K562 (cell line): ENCODE measurements around the gene PFN3. TPM values are rescaled to one million over a fixed set of nuclear protein-coding genes. Genes with fewer than 3 reads are reported as not detected.

Experiments
- ATAC-seq: fragments of 200-7000 bp; cut with Tn5 transposase; 3 replicates; pipeline ENCODE4 v1.9.1; 2020; ENCODE audit warnings: moderate library complexity
- BruUV-seq: library from RNA; stranded (reverse); fragments of 400-500 nt; replicated peaks from 2 replicates; lab custom pipeline; 2021; lab: Mats Ljungman, UMichigan
- CTCF ChIA-PET: fragments of 300-600 bp; formaldehyde crosslinking; extraction: SDS; loops from one replicate; lab custom pipeline; 2021; ENCODE audit warnings: low intra/inter-chr PET ratio; lab: Yijun Ruan, JAX
- POLR2A ChIA-PET: fragments of 300-600, 350-650 bp; sonication (Branson Sonifier 250); formaldehyde crosslinking; extraction: SDS; loops from one replicate; lab custom pipeline; 2021; ENCODE audit warnings: antibody characterized with exemption, inconsistent platforms; lab: Yijun Ruan, JAX
- DNase-seq, 4 experiments: peaks; one replicate each; pipeline versions ENCODE4 v3.0.0 to v3.0.0-alpha.2; 2011 to 2018; ENCODE audit warnings: low spot score in 3 of 4, mixed read lengths in 3 of 4; ENCODE audit errors: extremely low read depth in 1 of 4
- FAIRE-seq: peaks from 2 replicates; lab custom pipeline; 2011; peaks lifted over from hg19 to GRCh38; lab: Jason Lieb, UNC
- H2AFZ ChIP-seq: 2 replicates; pipeline ENCODE4 v1.6.0; 2011; ENCODE audit warnings: low read depth, low read length, control low read depth, inconsistent platforms
- H3K27ac ChIP-seq: fragments of 200-600 bp; 3 replicates; pipeline ENCODE4 v1.8.0; 2011; ENCODE audit warnings: low read depth, mild to moderate bottlenecking, control low read depth, inconsistent platforms, low read length, moderate library complexity, mixed read lengths; ENCODE audit errors: extremely low read depth
- H3K27me3 ChIP-seq, 2 experiments: fragments of 300-600 bp in 1 of 2; 2 replicates in 1 of 2; 3 replicates in 1 of 2; pipeline versions ENCODE4 v1.6.0 to v1.8.0; 2011; ENCODE audit warnings: inconsistent platforms in 2 of 2, low read length in 2 of 2, mild to moderate bottlenecking in 1 of 2, mixed read lengths in 1 of 2, moderate library complexity in 1 of 2; ENCODE audit not compliant: control insufficient read depth in 2 of 2, insufficient read depth in 2 of 2
- H3K36me3 ChIP-seq: fragments of 300-600 bp; 3 replicates; pipeline ENCODE4 v1.8.0; 2011; ENCODE audit warnings: mild to moderate bottlenecking, low read length, inconsistent platforms; ENCODE audit not compliant: control insufficient read depth, insufficient read depth
- H3K4me1 ChIP-seq, 2 experiments: fragments of 200-600 bp in 1 of 2; replicated peaks in 1 of 2; 2 replicates in 1 of 2; 3 replicates in 1 of 2; pipeline versions ENCODE4 v1.5.1 to v1.8.0; 2011; ENCODE audit warnings: inconsistent platforms in 2 of 2, low read length in 2 of 2, mild to moderate bottlenecking in 1 of 2, mixed read lengths in 1 of 2, moderate library complexity in 1 of 2; ENCODE audit not compliant: control insufficient read depth in 2 of 2, insufficient read depth in 2 of 2
- H3K4me2 ChIP-seq: 2 replicates; pipeline ENCODE4 v1.6.1; 2011; ENCODE audit warnings: low read length, control low read depth, inconsistent platforms, mixed read lengths; ENCODE audit not compliant: insufficient read depth
- H3K4me3 ChIP-seq: fragments of 200-600 bp; sonication (generic), shearing (Covaris generic); 2 replicates; pipeline ENCODE4 v1.5.1; 2016; ENCODE audit warnings: control low read depth, inconsistent platforms
- H3K79me2 ChIP-seq: fragments of 200-600 bp; 3 replicates; pipeline ENCODE4 v1.8.0; 2011; ENCODE audit warnings: low read length, inconsistent platforms; ENCODE audit not compliant: control insufficient read depth, insufficient read depth
- H3K9ac ChIP-seq, 2 experiments: 2 replicates each; pipeline versions ENCODE4 v1.6.0 to v1.6.1; 2011; ENCODE audit warnings: low read depth in 2 of 2, low read length in 2 of 2, control low read depth in 1 of 2, inconsistent platforms in 1 of 2, mild to moderate bottlenecking in 1 of 2, mixed read lengths in 1 of 2; ENCODE audit not compliant: insufficient read depth in 1 of 2
- H3K9me1 ChIP-seq: one replicate; pipeline ENCODE4 v1.6.0; 2011; ENCODE audit warnings: inconsistent platforms, mild to moderate bottlenecking, low read length, moderate library complexity; ENCODE audit not compliant: control insufficient read depth, insufficient read depth
- H3K9me3 ChIP-seq: replicated peaks from 2 replicates; pipeline ENCODE4 v1.5.1; 2011; ENCODE audit warnings: low read depth, low read length, inconsistent platforms; ENCODE audit not compliant: control insufficient read depth, insufficient read depth
- H4K20me1 ChIP-seq: replicated peaks from 2 replicates; pipeline ENCODE4 v1.6.1; 2011; ENCODE audit warnings: low read length, inconsistent platforms, mixed read lengths; ENCODE audit not compliant: control insufficient read depth, insufficient read depth
- HMG20A ChIP-seq: fragments of 450-650 bp; formaldehyde crosslinking; conservative IDR thresholded peaks from 2 replicates; pipeline ENCODE4 v1.4.0; 2020; ENCODE audit warnings: mild to moderate bottlenecking, mixed read lengths
- NCOA4 ChIP-seq: fragments of 450-650 bp; IDR thresholded peaks from 2 replicates; pipeline ENCODE4 v1.6.1; 2018; ENCODE audit warnings: mild to moderate bottlenecking; ENCODE audit not compliant: partially characterized antibody
- WGBS: fragments of 100-300 bp; shearing (Covaris generic); methylation state at CpG from one replicate; pipeline ENCODE4 v1.1.6; 2016; ENCODE audit warnings: low coverage, mixed read lengths; ENCODE audit not compliant: insufficient coverage; ENCODE audit errors: missing lambda C conversion rate; 5-methylcytosine and 5-hydroxymethylcytosine counted together
- in situ Hi-C: fragments of 300-500 bp; cut with MboI; formaldehyde crosslinking; loops from 4 replicates; pipeline ENCODE4 v1.15.0; 2018; ENCODE audit warnings: inconsistent platforms, mixed read lengths
- intact Hi-C: fragments of 100-400 bp; cut with micrococcal nuclease; formaldehyde crosslinking; loops from 2 replicates; pipeline ENCODE4 v1.14.2; 2022
- polyA plus RNA-seq, 8 experiments: library from polyadenylated mRNA; depleted of rRNA in 4 of 8; stranded (reverse) in 5 of 8; unstranded in 3 of 8; fragments of >200 nt; fragmentation: Nextera tagmentation in 2 of 8; fragmentation: Illumina TruSeq in 1 of 8; extraction: Ambion mirVana in 2 of 8; extraction: Trizol in 1 of 8; gene quantifications; 2 replicates each; pipeline versions ENCODE4 v1.2.1 to v1.2.3, GENCODE V29; 2011 to 2014; ENCODE audit warnings: inconsistent platforms in 1 of 8, missing spikeins in 1 of 8
- total RNA-seq, 7 experiments: library from RNA; depleted of rRNA in 6 of 7; stranded (reverse); fragments of >200 nt in 6 of 7; fragmentation: Illumina TruSeq in 2 of 7; extraction: Trizol in 2 of 7; gene quantifications; 2 replicates each; pipeline versions ENCODE4 v1.2.1 to v1.2.3, GENCODE V29; 2011 to 2021; ENCODE audit warnings: low replicate concordance in 1 of 7
- TF ChIP-seq, protein P1 (sequence below): sonication (generic); formaldehyde crosslinking; IDR thresholded peaks from 2 replicates; pipeline ENCODE4 v1.8.0; 2022; ENCODE audit warnings: mild to moderate bottlenecking, missing genetic modification reagents

The PFN3 gene
- total and polyA plus RNA-seq, 9 of the 15 experiments (the other 6 are each of a cell fraction or from before 2014, with no cell fraction given) = not detected

GRCh38 chr5:177432143-177432838, 31.8 kb upstream of the PFN3 start (continued):
- TF ChIP-seq, protein P1, sequence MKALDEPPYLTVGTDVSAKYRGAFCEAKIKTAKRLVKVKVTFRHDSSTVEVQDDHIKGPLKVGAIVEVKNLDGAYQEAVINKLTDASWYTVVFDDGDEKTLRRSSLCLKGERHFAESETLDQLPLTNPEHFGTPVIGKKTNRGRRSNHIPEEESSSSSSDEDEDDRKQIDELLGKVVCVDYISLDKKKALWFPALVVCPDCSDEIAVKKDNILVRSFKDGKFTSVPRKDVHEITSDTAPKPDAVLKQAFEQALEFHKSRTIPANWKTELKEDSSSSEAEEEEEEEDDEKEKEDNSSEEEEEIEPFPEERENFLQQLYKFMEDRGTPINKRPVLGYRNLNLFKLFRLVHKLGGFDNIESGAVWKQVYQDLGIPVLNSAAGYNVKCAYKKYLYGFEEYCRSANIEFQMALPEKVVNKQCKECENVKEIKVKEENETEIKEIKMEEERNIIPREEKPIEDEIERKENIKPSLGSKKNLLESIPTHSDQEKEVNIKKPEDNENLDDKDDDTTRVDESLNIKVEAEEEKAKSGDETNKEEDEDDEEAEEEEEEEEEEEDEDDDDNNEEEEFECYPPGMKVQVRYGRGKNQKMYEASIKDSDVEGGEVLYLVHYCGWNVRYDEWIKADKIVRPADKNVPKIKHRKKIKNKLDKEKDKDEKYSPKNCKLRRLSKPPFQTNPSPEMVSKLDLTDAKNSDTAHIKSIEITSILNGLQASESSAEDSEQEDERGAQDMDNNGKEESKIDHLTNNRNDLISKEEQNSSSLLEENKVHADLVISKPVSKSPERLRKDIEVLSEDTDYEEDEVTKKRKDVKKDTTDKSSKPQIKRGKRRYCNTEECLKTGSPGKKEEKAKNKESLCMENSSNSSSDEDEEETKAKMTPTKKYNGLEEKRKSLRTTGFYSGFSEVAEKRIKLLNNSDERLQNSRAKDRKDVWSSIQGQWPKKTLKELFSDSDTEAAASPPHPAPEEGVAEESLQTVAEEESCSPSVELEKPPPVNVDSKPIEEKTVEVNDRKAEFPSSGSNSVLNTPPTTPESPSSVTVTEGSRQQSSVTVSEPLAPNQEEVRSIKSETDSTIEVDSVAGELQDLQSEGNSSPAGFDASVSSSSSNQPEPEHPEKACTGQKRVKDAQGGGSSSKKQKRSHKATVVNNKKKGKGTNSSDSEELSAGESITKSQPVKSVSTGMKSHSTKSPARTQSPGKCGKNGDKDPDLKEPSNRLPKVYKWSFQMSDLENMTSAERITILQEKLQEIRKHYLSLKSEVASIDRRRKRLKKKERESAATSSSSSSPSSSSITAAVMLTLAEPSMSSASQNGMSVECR (CRISPR knock-in tag) = peak; percentile 60

DNA sequence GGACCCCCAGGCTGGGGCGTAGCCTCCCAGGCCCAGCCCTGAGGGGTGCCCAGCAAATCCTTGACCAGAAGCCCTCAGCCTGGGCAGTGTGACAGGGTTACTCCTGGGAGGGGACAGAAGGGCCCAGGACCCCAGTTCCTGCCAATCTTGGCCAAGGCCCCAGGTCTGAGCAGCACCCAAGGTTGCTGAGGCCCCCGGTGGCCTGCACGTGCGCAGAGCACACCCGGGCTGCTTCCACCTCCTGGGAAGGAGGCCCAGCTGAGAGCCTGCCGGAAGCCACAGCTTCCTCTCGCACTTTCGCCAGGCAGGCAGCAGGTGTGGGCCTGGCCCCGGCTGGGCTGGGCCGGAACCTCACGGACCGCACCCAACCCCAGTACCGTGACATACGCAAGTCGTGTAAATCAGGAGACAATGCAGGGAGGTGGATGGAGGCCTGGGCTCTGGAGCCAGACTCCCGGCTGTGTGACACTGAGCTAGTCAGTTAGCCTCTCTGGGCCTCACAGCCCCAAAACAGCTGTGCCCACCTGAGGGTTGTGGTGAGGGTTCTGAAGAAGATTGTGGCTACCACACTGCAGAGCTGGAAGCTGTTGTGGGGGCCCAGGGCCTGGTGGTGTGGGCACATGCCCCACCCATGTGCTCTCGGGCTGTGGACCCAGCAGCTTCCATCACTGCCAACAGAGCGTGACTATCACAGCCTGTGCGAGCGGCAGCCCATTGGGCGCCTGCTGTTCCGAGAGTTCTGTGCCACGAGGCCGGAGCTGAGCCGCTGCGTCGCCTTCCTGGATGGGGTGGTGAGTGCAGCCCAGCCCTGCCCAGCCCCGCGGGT, 31.1 kb upstream of the PFN3 start:
- H3K36me3 ChIP-seq = peaks cover 93% of the 10 kb centered on the region; the same call in 2 of the 3 replicates
- POLR2A ChIA-PET = interaction anchor here (1.7 to 10.8 kb wide), 2 partner anchors 13 to 122 kb away, joined by 3 to 210 read pairs; partner anchors contain the start of gene PRR7
- no peak for DNase-seq
- H3K27me3 ChIP-seq = no peaks in the 10 kb centered on the region
- intact Hi-C loops = no loop called here
- no peak overlapping the region for H3K4me2 ChIP-seq
- H3K79me2 ChIP-seq = peaks cover 50% of the 10 kb centered on the region
- H2AFZ ChIP-seq = no peak overlapping the region
- ATAC-seq = no peak
- no peak for FAIRE-seq
- 97% methylated on average over 26 of the region's 29 CpGs for WGBS
- peaks cover 22% of the 10 kb centered on the region; the same call in 1 of the 2 replicates for H4K20me1 ChIP-seq
- CTCF ChIA-PET = no interaction called here
- BruUV-seq = no TSS peak
- H3K27ac ChIP-seq = no peak overlapping the region
- no peaks in the 10 kb centered on the region for H3K9me3 ChIP-seq
- H3K9me1 ChIP-seq = no peaks in the 10 kb centered on the region
- peaks cover 22 to 66% of the 10 kb centered on the region in 2 experiments for H3K4me1 ChIP-seq
- H3K4me3 ChIP-seq = no peak overlapping the region
- peak overlapping the region in 1 of 2 experiments; percentile 60; a peak in 2 of 4 replicates for H3K9ac ChIP-seq
- in situ Hi-C loops = no loop called here
- TF ChIP-seq NCOA4 (no peak), HMG20A (CRISPR knock-in tag) (no peak)
